WTC11 (cell line): Measurements from ENCODE around the gene FGF14. TPM values are rescaled to one million over a fixed set of nuclear protein-coding genes. Genes with fewer than 3 reads are reported as not detected.

Source experiments
- ATAC-seq: fragments of 200-7000 bp; cut with Tn5 transposase; 2 replicates; pipeline ENCODE4 v1.10.0; 2021; ENCODE audit warnings: mild to moderate bottlenecking, moderate library complexity
- CTCF ChIA-PET: fragments of 300-600 bp; sonication (Branson Sonifier 250); formaldehyde crosslinking; loops from one replicate; lab custom pipeline; 2021; ENCODE audit warnings: antibody characterized with exemption; lab: Charles Lee
- POLR2A ChIA-PET: fragments of 350-600 bp; sonication (Branson Sonifier 250); formaldehyde crosslinking; loops from one replicate; lab custom pipeline; 2021; ENCODE audit warnings: antibody characterized with exemption; lab: Charles Lee
- DNase-seq: peaks from one replicate; pipeline ENCODE4 v3.0.0; 2021; ENCODE audit warnings: low spot score
- H3K27ac Mint-ChIP-seq: 2 replicates; pipeline ENCODE4 v1.8.0; 2021; ENCODE audit warnings: mixed read lengths
- H3K27me3 Mint-ChIP-seq: 2 replicates; pipeline ENCODE4 v1.8.0; 2021; ENCODE audit warnings: low read depth, mild to moderate bottlenecking, moderate library complexity, mixed read lengths
- H3K36me3 Mint-ChIP-seq: 2 replicates; pipeline ENCODE4 v1.8.0; 2021; ENCODE audit warnings: mixed read lengths
- H3K4me1 Mint-ChIP-seq: 2 replicates; pipeline ENCODE4 v1.8.0; 2022; ENCODE audit warnings: mixed read lengths
- H3K4me3 Mint-ChIP-seq: 2 replicates; pipeline ENCODE4 v1.8.0; 2021; ENCODE audit warnings: mild to moderate bottlenecking, moderate library complexity, mixed read lengths
- H3K9me3 Mint-ChIP-seq: 2 replicates; pipeline ENCODE4 v1.8.0; 2021; ENCODE audit warnings: mixed read lengths
- ATF3 ChIP-seq: sonication (generic); formaldehyde crosslinking; conservative IDR thresholded peaks from 2 replicates; pipeline ENCODE4 v1.8.1; 2022; ENCODE audit warnings: mild to moderate bottlenecking, missing genetic modification reagents
- IRF2 ChIP-seq: sonication (generic); formaldehyde crosslinking; IDR thresholded peaks from 2 replicates; pipeline ENCODE4 v1.8.0; 2022; ENCODE audit warnings: low read depth, missing genetic modification reagents, borderline replicate concordance
- RELA ChIP-seq: sonication (generic); formaldehyde crosslinking; IDR thresholded peaks from 2 replicates; pipeline ENCODE4 v1.8.1; 2022; ENCODE audit warnings: missing genetic modification reagents, mild to moderate bottlenecking, borderline replicate concordance
- USF1 ChIP-seq: sonication (generic); formaldehyde crosslinking; IDR thresholded peaks from 2 replicates; pipeline ENCODE4 v1.8.0; 2022; ENCODE audit warnings: mild to moderate bottlenecking, missing genetic modification reagents
- ZNF532 ChIP-seq: fragments of 250-450 bp; sonication (Bioruptor Pico); IDR thresholded peaks from 2 replicates; pipeline ENCODE4 v1.9.0; 2021; ENCODE audit warnings: mild to moderate bottlenecking, borderline replicate concordance
- total RNA-seq: library from RNA; stranded (reverse); gene quantifications from 3 replicates; pipeline ENCODE4 v1.2.3, GENCODE V29; 2021
- TF ChIP-seq, protein P1 (sequence below): fragments of 250-450 bp; sonication (Bioruptor Pico); IDR thresholded peaks from 2 replicates; pipeline ENCODE4 v1.9.0; 2021; ENCODE audit warnings: mild to moderate bottlenecking
- TF ChIP-seq, protein P2 (sequence below): sonication (generic); formaldehyde crosslinking; IDR thresholded peaks from 2 replicates; pipeline ENCODE4 v1.8.0; 2022; ENCODE audit warnings: missing genetic modification reagents
- TF ChIP-seq, protein P3 (sequence below): sonication (generic); formaldehyde crosslinking; IDR thresholded peaks from 2 replicates; pipeline ENCODE4 v1.8.1; 2023; ENCODE audit warnings: mild to moderate bottlenecking, moderate library complexity, missing genetic modification reagents
- TF ChIP-seq, protein P4 (sequence below): sonication (generic); formaldehyde crosslinking; IDR thresholded peaks from 2 replicates; pipeline ENCODE4 v1.8.0; 2022; ENCODE audit warnings: mild to moderate bottlenecking, missing genetic modification reagents

Gene FGF14
- total RNA-seq, 1 experiment from 2014 or later, result 0.28 TPM

- TF ChIP-seq, protein P1, sequence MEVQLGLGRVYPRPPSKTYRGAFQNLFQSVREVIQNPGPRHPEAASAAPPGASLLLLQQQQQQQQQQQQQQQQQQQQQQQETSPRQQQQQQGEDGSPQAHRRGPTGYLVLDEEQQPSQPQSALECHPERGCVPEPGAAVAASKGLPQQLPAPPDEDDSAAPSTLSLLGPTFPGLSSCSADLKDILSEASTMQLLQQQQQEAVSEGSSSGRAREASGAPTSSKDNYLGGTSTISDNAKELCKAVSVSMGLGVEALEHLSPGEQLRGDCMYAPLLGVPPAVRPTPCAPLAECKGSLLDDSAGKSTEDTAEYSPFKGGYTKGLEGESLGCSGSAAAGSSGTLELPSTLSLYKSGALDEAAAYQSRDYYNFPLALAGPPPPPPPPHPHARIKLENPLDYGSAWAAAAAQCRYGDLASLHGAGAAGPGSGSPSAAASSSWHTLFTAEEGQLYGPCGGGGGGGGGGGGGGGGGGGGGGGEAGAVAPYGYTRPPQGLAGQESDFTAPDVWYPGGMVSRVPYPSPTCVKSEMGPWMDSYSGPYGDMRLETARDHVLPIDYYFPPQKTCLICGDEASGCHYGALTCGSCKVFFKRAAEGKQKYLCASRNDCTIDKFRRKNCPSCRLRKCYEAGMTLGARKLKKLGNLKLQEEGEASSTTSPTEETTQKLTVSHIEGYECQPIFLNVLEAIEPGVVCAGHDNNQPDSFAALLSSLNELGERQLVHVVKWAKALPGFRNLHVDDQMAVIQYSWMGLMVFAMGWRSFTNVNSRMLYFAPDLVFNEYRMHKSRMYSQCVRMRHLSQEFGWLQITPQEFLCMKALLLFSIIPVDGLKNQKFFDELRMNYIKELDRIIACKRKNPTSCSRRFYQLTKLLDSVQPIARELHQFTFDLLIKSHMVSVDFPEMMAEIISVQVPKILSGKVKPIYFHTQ (CRISPR knock-in tag), result no peak
- no peak for TF ChIP-seq IRF2 (CRISPR knock-in tag)
- no peak for TF ChIP-seq RELA (CRISPR knock-in tag)
These were observed 9.2 kb downstream of the FGF14 start (continued) for GRCh38 chr13:102392481-102393209.

DNA sequence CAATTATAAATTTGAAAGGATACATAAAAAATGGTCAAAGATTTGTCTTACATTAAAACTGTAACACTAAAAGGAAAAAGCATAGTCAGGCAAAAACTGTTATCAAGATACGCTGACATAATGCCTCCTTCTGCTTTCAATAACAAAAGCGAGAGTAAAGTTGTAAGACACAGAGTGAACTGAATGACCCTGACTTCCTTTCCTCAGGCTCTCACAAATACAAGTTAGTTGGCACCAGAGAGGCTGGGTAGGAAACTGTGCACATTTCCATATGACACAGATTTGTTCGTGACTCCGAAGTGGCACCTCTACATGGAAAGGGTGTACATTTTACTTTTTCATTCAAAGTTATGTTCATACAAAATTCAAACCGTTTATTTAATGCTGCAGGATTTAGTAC, 15.4 kb downstream of the FGF14 start:
- peaks cover 3% of the 10 kb centered on the region; the same call in 1 of the 2 replicates for H3K4me1 Mint-ChIP-seq
- TF ChIP-seq USF1 (CRISPR knock-in tag), result no peak
- TF ChIP-seq, protein P2, sequence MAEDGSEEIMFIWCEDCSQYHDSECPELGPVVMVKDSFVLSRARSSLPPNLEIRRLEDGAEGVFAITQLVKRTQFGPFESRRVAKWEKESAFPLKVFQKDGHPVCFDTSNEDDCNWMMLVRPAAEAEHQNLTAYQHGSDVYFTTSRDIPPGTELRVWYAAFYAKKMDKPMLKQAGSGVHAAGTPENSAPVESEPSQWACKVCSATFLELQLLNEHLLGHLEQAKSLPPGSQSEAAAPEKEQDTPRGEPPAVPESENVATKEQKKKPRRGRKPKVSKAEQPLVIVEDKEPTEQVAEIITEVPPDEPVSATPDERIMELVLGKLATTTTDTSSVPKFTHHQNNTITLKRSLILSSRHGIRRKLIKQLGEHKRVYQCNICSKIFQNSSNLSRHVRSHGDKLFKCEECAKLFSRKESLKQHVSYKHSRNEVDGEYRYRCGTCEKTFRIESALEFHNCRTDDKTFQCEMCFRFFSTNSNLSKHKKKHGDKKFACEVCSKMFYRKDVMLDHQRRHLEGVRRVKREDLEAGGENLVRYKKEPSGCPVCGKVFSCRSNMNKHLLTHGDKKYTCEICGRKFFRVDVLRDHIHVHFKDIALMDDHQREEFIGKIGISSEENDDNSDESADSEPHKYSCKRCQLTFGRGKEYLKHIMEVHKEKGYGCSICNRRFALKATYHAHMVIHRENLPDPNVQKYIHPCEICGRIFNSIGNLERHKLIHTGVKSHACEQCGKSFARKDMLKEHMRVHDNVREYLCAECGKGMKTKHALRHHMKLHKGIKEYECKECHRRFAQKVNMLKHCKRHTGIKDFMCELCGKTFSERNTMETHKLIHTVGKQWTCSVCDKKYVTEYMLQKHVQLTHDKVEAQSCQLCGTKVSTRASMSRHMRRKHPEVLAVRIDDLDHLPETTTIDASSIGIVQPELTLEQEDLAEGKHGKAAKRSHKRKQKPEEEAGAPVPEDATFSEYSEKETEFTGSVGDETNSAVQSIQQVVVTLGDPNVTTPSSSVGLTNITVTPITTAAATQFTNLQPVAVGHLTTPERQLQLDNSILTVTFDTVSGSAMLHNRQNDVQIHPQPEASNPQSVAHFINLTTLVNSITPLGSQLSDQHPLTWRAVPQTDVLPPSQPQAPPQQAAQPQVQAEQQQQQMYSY (CRISPR knock-in tag), result no peak
- TF ChIP-seq ZNF532 (CRISPR knock-in tag), result no peak
- TF ChIP-seq ATF3 (CRISPR knock-in tag), result no peak
- TF ChIP-seq, protein P3, sequence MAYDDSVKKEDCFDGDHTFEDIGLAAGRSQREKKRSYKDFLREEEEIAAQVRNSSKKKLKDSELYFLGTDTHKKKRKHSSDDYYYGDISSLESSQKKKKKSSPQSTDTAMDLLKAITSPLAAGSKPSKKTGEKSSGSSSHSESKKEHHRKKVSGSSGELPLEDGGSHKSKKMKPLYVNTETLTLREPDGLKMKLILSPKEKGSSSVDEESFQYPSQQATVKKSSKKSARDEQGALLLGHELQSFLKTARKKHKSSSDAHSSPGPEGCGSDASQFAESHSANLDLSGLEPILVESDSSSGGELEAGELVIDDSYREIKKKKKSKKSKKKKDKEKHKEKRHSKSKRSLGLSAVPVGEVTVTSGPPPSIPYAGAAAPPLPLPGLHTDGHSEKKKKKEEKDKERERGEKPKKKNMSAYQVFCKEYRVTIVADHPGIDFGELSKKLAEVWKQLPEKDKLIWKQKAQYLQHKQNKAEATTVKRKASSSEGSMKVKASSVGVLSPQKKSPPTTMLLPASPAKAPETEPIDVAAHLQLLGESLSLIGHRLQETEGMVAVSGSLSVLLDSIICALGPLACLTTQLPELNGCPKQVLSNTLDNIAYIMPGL (CRISPR knock-in tag), result no peak
- TF ChIP-seq RELA (CRISPR knock-in tag), result no peak
- TF ChIP-seq, protein P4, sequence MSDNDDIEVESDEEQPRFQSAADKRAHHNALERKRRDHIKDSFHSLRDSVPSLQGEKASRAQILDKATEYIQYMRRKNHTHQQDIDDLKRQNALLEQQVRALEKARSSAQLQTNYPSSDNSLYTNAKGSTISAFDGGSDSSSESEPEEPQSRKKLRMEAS (CRISPR knock-in tag), result no peak
- DNase-seq (no peak), ATAC-seq (no peak)
- H3K9me3 Mint-ChIP-seq, result no peaks in the 10 kb centered on the region
- POLR2A ChIA-PET, result no interaction called here
- no peaks in the 10 kb centered on the region for H3K27me3 Mint-ChIP-seq
- H3K27ac Mint-ChIP-seq, result no peak overlapping the region
- H3K4me3 Mint-ChIP-seq, result no peak overlapping the region
- no peaks in the 10 kb centered on the region for H3K36me3 Mint-ChIP-seq
- CTCF ChIA-PET, result no interaction called here
